Natural killer cell (primary cell): ENCODE results near the gene RGP1. TPM values are rescaled to one million over a fixed set of nuclear protein-coding genes. Genes with fewer than 3 reads are reported as not detected.
A peak's percentile ranks its signal among the peaks of the same experiment; 100 is the strongest.

Experiments used
- ATAC-seq, 3 donors: fragments of 150-1000 bp in 2 of 3; fragments of 200-7000 bp in 1 of 3; cut with Tn5 transposase; 1 replicate in 1 of 3; 2 replicates in 2 of 3; pipeline ENCODE4 v1.10.0; 2021; ENCODE audit warnings: mild to moderate bottlenecking in 2 of 3, moderate library complexity in 2 of 3
- DNase-seq, 2 donors: peaks; one replicate each; pipeline versions ENCODE4 v3.0.0 to v3.0.0-alpha.2; 2013 to 2021; ENCODE audit warnings: mixed read lengths in 1 of 2
- H3K27ac ChIP-seq: one replicate; pipeline ENCODE4 v1.5.1; 2013; ENCODE audit warnings: mild to moderate bottlenecking, low read length
- H3K27me3 ChIP-seq: one replicate; pipeline ENCODE4 v1.6.1; 2013; ENCODE audit warnings: low read length; ENCODE audit not compliant: control insufficient read depth, insufficient read depth
- H3K36me3 ChIP-seq: one replicate; pipeline ENCODE4 v1.6.1; 2013; ENCODE audit warnings: low read length; ENCODE audit not compliant: control insufficient read depth, insufficient read depth
- H3K4me1 ChIP-seq: one replicate; pipeline ENCODE4 v1.6.1; 2013; ENCODE audit warnings: low read length; ENCODE audit not compliant: control insufficient read depth, insufficient read depth
- H3K4me3 ChIP-seq: one replicate; pipeline ENCODE4 v1.5.1; 2013; ENCODE audit warnings: low read length
- H3K9me3 ChIP-seq: one replicate; pipeline ENCODE4 v1.6.1; 2013; ENCODE audit warnings: low read length; ENCODE audit not compliant: control insufficient read depth, insufficient read depth
- H3K27ac Mint-ChIP-seq, 2 donors: one replicate each; pipeline ENCODE4 v1.8.0; 2022; ENCODE audit warnings: mild to moderate bottlenecking in 2 of 2, mixed read lengths in 2 of 2, moderate library complexity in 1 of 2
- H3K27me3 Mint-ChIP-seq, 2 donors: one replicate each; pipeline ENCODE4 v1.8.0; 2022; ENCODE audit warnings: low read depth in 2 of 2, mixed read lengths in 2 of 2
- H3K36me3 Mint-ChIP-seq: one replicate; pipeline ENCODE4 v1.8.0; 2022; ENCODE audit warnings: mixed read lengths
- H3K4me1 Mint-ChIP-seq, 2 donors: one replicate each; pipeline ENCODE4 v1.8.0; 2022; ENCODE audit warnings: mixed read lengths in 2 of 2
- H3K4me3 Mint-ChIP-seq: one replicate; pipeline ENCODE4 v1.8.0; 2022; ENCODE audit warnings: mild to moderate bottlenecking, moderate library complexity, mixed read lengths
- H3K9me3 Mint-ChIP-seq, 2 donors: one replicate each; pipeline ENCODE4 v1.8.0; 2022; ENCODE audit warnings: mixed read lengths in 2 of 2
- CTCF ChIP-seq: fragments of 200-600 bp; IDR thresholded peaks from one replicate; pipeline ENCODE4 v1.8.0; 2022; ENCODE audit warnings: antibody characterized with exemption
- WGBS: methylation state at CpG from one replicate; pipeline ENCODE4 v1.1.7; 2013; ENCODE audit warnings: missing lambda C conversion rate; ENCODE audit not compliant: insufficient coverage; 5-methylcytosine and 5-hydroxymethylcytosine counted together
- intact Hi-C: fragments of 100-400 bp; cut with micrococcal nuclease; formaldehyde crosslinking; loops from one replicate; pipeline ENCODE4 v1.14.2; 2022
- total RNA-seq, 4 donors: library from RNA; stranded (reverse); fragments of 120-200 nt in 1 of 4; gene quantifications; one replicate each; pipeline versions ENCODE4 v1.2.3 to v1.2.4, GENCODE V29; 2013 to 2022

RGP1 gene
- total RNA-seq, 3 donors from 2014 or later (not counting 1 experiment from before 2014, with no cell fraction given), result 22.3 to 26.4 (median 23.3) TPM

DNA sequence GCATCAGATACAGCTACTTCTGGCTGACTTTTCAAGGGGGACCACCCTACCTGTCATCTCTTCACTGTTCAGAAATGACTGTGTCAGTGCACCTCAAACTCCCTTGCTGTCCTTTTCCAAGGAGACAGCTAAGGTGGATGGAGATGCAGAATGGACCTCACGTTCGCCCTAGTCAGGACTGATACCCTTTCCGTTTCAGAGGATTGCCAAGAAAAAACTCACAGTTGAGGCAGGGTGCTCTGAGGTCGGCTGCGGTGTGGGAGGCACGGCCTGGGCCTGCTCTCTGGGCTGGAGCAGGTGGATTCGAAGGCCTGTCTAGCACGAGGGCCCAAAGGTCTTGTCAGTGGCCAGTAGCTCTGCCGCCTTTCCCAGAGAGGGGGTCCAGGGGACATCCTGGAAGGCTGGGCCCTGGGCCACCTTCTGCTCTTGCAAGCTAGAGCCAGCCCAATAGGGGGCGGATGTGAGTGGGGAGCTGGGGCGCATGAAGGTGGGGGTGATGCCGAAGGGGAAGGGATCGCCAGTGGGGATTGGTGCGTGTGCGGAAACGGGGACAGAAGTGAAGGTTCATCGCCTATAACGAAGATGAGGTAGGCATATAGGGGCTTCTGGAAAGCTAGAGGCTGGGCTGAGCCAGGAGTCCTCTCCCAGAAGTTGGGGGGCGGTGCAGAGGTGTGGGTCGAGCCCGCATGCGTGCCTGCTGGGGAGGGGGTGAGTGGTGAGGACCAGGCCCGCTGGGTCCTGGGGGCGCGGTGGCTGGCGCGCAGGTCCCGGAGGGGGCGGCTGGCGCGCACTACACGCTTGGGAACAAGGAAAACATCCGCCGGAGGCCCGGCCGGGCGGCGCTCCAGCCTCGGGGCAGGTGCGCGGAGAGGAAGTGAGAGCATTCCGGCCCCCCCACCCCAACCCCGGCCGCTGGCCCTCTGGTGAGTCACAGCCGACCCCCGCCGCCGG, 7.5 kb downstream of the RGP1 start:
- TF ChIP-seq CTCF, result peak; percentile 71
- peak overlapping the region; percentile 91 for H3K4me3 ChIP-seq
- H3K27ac ChIP-seq, result peak overlapping the region; percentile 85
- peak overlapping the region; percentile 97 for H3K4me3 Mint-ChIP-seq
- no peaks in the 10 kb centered on the region for H3K27me3 ChIP-seq
- intact Hi-C loops, result loop anchor here (2.0 kb wide), 1 partner anchor 24 kb away; the partner anchor contains the start of genes CREB3 and TLN1
- peak; percentile 89 to 92 (median 90) for ATAC-seq
- WGBS, result 6% methylated on average over 48 of the region's 48 CpGs
- H3K27me3 Mint-ChIP-seq, result no peaks in the 10 kb centered on the region
- H3K36me3 ChIP-seq, result peaks cover 27% of the 10 kb centered on the region
- no peaks in the 10 kb centered on the region for H3K9me3 Mint-ChIP-seq
- H3K9me3 ChIP-seq, result no peaks in the 10 kb centered on the region
- H3K36me3 Mint-ChIP-seq, result no peaks in the 10 kb centered on the region
- H3K27ac Mint-ChIP-seq, result peak overlapping the region; percentile 75 to 97
- peaks cover 16% of the 10 kb centered on the region for H3K4me1 ChIP-seq
- H3K4me1 Mint-ChIP-seq, result peaks cover 29 to 34% of the 10 kb centered on the region in 2 donors
- DNase-seq, result peak; percentile 59 to 88

DNA sequence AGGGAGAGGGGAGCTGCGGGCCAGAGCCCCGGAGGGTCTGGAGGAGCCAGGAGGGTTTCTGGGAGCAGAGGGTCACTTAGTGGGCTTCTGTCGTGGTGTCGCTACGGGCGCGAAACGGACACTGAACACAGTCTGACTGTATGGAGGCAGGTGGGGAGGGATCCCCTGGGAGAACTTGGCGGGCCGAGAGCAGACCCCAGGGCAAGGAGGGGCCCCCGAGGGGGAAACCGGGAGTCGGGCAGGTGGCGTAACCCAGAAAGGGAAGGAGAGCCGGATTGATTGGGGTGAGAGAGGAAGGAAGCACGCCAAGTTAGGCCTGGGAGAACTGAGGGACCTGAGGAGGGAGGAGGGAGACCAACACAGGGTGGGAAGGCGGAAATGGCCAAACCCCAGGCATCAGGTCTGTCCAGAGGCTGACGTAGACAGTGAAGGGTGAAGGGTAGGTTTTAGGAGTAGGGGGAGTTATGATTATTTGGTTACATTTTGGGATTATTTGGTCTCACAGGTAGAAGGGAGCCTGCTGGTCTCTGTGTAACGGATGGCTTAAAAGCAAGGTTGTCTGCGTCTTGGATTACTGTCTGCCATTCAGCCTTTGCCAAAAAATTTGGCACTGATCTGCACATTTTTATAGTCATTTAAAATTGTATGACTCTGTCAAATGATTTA, 8.3 kb downstream of the RGP1 start:
- Mint-ChIP-seq H3K4me3 (peak overlapping the region; percentile 97), H3K36me3 (no peaks in the 10 kb centered on the region), H3K27ac (peak overlapping the region; percentile 24 to 97), H3K9me3 (no peaks in the 10 kb centered on the region), H3K27me3 (no peaks in the 10 kb centered on the region), H3K4me1 (peaks cover 29 to 34% of the 10 kb centered on the region in 2 donors)
- Histone ChIP-seq H3K27me3 (no peaks in the 10 kb centered on the region), H3K9me3 (no peaks in the 10 kb centered on the region), H3K4me3 (peak overlapping the region; percentile 91), H3K27ac (peak overlapping the region; percentile 85), H3K36me3 (peaks cover 19% of the 10 kb centered on the region), H3K4me1 (peaks cover 16% of the 10 kb centered on the region)
- 4% methylated on average over 20 of the region's 20 CpGs for WGBS
- DNase-seq (peak in 1 of 2 donors; percentile 45), ATAC-seq (peak in 2 of 3 donors; percentile 7 to 24)
- TF ChIP-seq CTCF, result no peak
- intact Hi-C loops, result loop anchor here (2.0 kb wide), 1 partner anchor 25 kb away; the partner anchor contains the start of genes CREB3 and TLN1

GRCh38 chr9:35757892-35758275, 8.8 kb downstream of the RGP1 start:
- no peak for DNase-seq
- no peaks in the 10 kb centered on the region for H3K9me3 ChIP-seq
- peaks cover 29 to 30% of the 10 kb centered on the region in 2 donors for H3K4me1 Mint-ChIP-seq
- H3K27me3 Mint-ChIP-seq, result no peaks in the 10 kb centered on the region
- no peak for TF ChIP-seq CTCF
- intact Hi-C loops, result loop anchor here (2.0 kb wide), 1 partner anchor 25 kb away; the partner anchor contains the start of genes CREB3 and TLN1
- H3K9me3 Mint-ChIP-seq, result no peaks in the 10 kb centered on the region
- ATAC-seq, result no peak
- peak overlapping the region; percentile 85 for H3K27ac ChIP-seq
- no peaks in the 10 kb centered on the region for H3K27me3 ChIP-seq
- peak overlapping the region; percentile 91 for H3K4me3 ChIP-seq
- peaks cover 13% of the 10 kb centered on the region for H3K36me3 ChIP-seq
- peak overlapping the region; percentile 97 for H3K4me3 Mint-ChIP-seq
- peaks cover 16% of the 10 kb centered on the region for H3K4me1 ChIP-seq
- peak overlapping the region; percentile 24 to 97 for H3K27ac Mint-ChIP-seq
- H3K36me3 Mint-ChIP-seq, result no peaks in the 10 kb centered on the region
